Measurements from ENCODE around the gene NAALADL2. TPM values are rescaled to one million over a fixed set of nuclear protein-coding genes. Genes with fewer than 3 reads are reported as not detected.

NAALADL2 gene
- total and polyA plus RNA-seq, 9 of the 15 experiments (the other 6 are each of a cell fraction or from before 2014, with no cell fraction given): 0.29 to 1.1 (median 0.79) TPM; not detected in 1

- Histone ChIP-seq H3K27me3 (ENCODE audit: control insufficient read depth in 2 of 2, insufficient read depth in 2 of 2, low read length in 2 of 2) (no peaks in the 10 kb centered on the region), H3K4me2 (ENCODE audit: insufficient read depth, low read length) (no peak overlapping the region), H3K27ac (ENCODE audit: extremely low read depth, low read depth, low read length) (no peak overlapping the region), H4K20me1 (replicated peaks; ENCODE audit: control insufficient read depth, insufficient read depth, low read length) (no peaks in the 10 kb centered on the region), H3K36me3 (ENCODE audit: control insufficient read depth, insufficient read depth, low read length) (no peaks in the 10 kb centered on the region), H3K9me3 (replicated peaks; ENCODE audit: control insufficient read depth, insufficient read depth, low read depth, low read length) (no peaks in the 10 kb centered on the region; the same call in 1 of the 2 replicates), H2AFZ (ENCODE audit: low read depth, low read length) (no peak overlapping the region), H3K79me2 (ENCODE audit: control insufficient read depth, insufficient read depth, low read length) (no peaks in the 10 kb centered on the region), H3K4me3 (no peak overlapping the region), H3K4me1 (replicated peaks in 1 of 2; ENCODE audit: control insufficient read depth in 2 of 2, insufficient read depth in 2 of 2, low read length in 2 of 2) (no peaks in the 10 kb centered on the region), H3K9ac (ENCODE audit: insufficient read depth in 1 of 2, low read depth in 2 of 2, low read length in 2 of 2) (no peak overlapping the region), H3K9me1 (ENCODE audit: control insufficient read depth, insufficient read depth, low read length) (no peaks in the 10 kb centered on the region)
- WGBS (ENCODE audit: insufficient coverage, low coverage, missing lambda C conversion rate): 0% methylated on average over 1 of the region's 1 CpG
- ChIA-PET CTCF (ENCODE audit: low intra/inter-chr PET ratio) (no interaction called here), POLR2A (no interaction called here)
- ATAC-seq: no peak
- intact Hi-C loops (cut with micrococcal nuclease) (no loop called here), in situ Hi-C loops (cut with MboI) (no loop called here)
- DNase-seq (ENCODE audit: extremely low read depth in 1 of 4, low spot score in 3 of 4): no peak
- no peak for FAIRE-seq
- BruUV-seq (replicated peaks): no TSS peak
- TF ChIP-seq E2F8 (IDR thresholded peaks at IDR 0.05; ENCODE audit: low read depth, partially characterized antibody): no peak
- no peak for TF ChIP-seq HNRNPH1 (optimal IDR thresholded peaks at IDR 0.05; ENCODE audit: low read depth, low read length)
- no peak for TF ChIP-seq KLF10 (CRISPR knock-in tag; IDR thresholded peaks at IDR 0.05)
- no peak for TF ChIP-seq SFPQ (IDR thresholded peaks at IDR 0.05; ENCODE audit: low read depth, low read length)
- TF ChIP-seq SMC3 (conservative IDR thresholded peaks at IDR 0.05; ENCODE audit: insufficient read depth, low read depth, low read length): no peak
- TF ChIP-seq NBN (IDR thresholded peaks at IDR 0.05; ENCODE audit: low read depth): no peak
- TF ChIP-seq, protein P1, sequence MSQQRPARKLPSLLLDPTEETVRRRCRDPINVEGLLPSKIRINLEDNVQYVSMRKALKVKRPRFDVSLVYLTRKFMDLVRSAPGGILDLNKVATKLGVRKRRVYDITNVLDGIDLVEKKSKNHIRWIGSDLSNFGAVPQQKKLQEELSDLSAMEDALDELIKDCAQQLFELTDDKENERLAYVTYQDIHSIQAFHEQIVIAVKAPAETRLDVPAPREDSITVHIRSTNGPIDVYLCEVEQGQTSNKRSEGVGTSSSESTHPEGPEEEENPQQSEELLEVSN (IDR thresholded peaks at IDR 0.05; ENCODE audit: borderline replicate concordance in 1 of 2, extremely low read depth in 1 of 2, insufficient read depth in 1 of 2, insufficient read length in 1 of 2, low read depth in 1 of 2, low read length in 1 of 2, poor library complexity in 1 of 2, severe bottlenecking in 1 of 2): no peak
- no peak for TF ChIP-seq ETV1 (tag; conservative IDR thresholded peaks at IDR 0.05; ENCODE audit: low read depth)
- no peak for TF ChIP-seq MTA1 (IDR thresholded peaks at IDR 0.05; ENCODE audit: borderline replicate concordance)
- TF ChIP-seq THAP12 (CRISPR knock-in tag; IDR thresholded peaks at IDR 0.05): no peak
- TF ChIP-seq ESRRA (IDR thresholded peaks at IDR 0.05; ENCODE audit: borderline replicate concordance, low read depth): no peak
These were observed 781 bp upstream of the NAALADL2 start for GRCh38 chr3:174858353-174858752.
